NCI-H1417 treated with DMSO at 0.1 percent for 48 hours (cell line): ENCODE measurements around the gene MDM2.
"Not testable (repeated sequence)": the region's sequence is repeated elsewhere in the genome, so short reads cannot be mapped to it uniquely, and the experiment has no call there.

Experiments
- DNase-seq: peaks from one replicate; lab custom pipeline; 2025; lab: John Stamatoyannopoulos, UW

The MDM2 gene

DNA sequence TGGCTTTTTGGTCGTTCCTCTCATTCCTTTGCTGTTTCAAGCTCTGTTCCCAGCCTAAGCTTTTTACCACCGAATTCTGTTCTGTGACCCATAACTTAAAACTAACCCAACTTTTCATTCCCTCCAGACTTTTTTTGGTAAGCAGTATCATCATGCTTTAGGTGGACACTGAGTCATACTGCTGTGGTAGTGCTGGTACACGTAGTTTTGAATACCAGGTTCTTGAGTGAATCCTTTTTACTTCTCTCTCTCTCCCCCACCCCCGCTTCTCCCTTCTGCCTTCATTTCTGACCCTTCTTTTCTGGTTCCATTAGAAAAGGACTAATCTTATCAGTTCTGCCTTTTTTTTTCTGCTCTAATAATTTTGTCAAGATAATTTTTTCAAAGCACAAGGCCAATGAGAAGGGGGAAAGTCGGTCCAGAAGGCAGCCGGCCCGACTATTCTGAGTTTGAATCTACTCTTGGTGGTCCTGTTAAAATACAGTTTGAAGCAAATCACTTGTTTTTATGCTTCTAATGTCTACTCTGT lies 2.3 kb upstream of the MDM2 start:
- no peak for DNase-seq

DNA sequence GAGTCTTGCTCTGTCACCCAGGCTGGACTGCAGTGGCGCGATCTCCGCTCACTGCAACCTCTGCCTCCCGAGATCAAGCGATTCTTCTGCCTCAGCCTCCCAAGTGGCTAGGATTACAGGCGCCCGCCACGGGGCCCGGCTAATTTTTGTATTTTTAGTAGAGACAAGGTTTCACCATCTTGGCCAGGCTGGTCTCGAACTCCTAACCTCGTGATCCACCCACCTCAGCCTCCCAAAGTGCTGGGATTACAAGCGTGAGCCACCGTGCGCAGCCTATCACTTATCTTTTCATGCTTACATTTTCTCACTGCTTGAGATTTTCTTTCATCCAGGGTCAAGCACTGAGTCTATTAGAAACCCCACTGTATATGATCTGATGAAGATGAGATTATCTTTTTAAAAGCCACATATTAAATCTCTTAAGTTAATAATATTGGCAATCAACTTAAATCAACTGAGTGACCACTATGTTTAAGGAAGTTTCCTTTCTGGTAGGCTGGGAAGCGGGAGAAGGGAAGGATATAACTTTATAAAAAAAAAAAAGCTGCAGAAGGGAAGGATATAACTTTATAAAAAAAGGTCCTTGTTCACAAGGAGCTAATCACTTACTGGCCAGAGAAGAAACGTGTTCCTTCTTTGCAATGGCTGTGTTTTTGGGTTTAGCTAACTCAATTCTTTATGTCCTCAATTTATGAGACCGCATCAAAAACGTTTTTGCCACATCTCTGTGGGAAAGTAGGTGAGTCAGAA lies 1.3 kb upstream of the MDM2 start:
- DNase-seq, result no peak

DNA sequence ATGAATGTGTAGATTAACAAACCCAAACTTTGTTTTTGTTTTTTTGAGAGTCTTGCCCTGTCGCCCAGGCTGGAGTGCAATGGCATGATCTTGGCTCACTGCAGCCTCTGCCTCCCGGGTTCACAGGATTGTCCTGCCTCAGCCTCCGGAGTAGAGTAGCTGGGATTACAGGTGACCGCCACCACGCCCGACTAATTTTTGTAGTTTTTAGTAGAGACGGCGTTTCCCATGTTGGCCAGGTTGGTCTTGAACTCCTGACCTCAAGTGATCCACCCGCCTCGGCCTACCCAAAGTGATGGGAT lies 752 bp upstream of the MDM2 start:
- not testable (repeated sequence) for DNase-seq

DNA sequence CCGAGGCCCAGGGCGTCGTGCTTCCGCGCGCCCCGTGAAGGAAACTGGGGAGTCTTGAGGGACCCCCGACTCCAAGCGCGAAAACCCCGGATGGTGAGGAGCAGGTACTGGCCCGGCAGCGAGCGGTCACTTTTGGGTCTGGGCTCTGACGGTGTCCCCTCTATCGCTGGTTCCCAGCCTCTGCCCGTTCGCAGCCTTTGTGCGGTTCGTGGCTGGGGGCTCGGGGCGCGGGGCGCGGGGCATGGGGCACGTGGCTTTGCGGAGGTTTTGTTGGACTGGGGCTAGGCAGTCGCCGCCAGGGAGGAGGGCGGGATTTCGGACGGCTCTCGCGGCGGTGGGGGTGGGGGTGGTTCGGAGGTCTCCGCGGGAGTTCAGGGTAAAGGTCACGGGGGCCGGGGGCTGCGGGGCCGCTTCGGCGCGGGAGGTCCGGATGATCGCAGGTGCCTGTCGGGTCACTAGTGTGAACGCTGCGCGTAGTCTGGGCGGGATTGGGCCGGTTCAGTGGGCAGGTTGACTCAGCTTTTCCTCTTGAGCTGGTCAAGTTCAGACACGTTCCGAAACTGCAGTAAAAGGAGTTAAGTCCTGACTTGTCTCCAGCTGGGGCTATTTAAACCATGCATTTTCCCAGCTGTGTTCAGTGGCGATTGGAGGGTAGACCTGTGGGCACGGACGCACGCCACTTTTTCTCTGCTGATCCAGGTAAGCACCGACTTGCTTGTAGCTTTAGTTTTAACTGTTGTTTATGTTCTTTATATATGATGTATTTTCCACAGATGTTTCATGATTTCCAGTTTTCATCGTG lies 612 bp downstream of the MDM2 start:
- DNase-seq, result peak; percentile 82

DNA sequence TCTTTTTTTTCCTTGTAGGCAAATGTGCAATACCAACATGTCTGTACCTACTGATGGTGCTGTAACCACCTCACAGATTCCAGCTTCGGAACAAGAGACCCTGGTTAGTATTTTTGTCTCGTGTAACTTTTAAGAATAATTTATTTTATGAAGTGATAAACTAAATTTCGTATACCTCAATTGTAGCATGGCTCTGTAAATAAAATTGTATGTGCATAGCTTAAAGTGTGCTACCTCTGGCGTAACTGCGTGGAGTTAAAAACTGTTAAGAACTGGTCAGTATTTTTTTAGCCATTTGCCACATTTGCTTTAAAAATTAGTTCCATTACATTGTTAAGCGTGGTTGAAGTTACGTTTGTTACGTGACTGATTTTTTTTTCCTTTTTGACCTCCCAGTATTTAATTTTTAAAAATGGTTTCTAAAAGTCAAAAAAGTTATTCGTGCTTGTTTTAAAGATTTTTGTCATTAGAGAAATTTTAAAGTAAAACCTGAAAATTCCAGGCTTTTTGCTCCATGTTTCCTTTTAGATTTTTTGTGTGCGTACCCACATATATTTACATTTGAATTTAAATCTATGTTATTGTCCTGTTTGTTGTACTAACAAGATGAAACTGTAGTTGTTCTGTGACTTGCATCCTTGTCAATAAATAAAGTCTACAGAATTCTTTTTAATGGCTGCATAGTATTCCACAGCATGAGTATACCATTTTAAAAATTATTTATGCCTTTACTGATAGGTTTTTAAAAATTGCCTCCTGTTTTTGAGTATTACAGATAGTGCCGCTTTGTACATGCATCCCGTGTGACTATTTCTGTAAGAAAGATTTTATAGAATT lies 1.4 kb downstream of the MDM2 start:
- no peak for DNase-seq

DNA sequence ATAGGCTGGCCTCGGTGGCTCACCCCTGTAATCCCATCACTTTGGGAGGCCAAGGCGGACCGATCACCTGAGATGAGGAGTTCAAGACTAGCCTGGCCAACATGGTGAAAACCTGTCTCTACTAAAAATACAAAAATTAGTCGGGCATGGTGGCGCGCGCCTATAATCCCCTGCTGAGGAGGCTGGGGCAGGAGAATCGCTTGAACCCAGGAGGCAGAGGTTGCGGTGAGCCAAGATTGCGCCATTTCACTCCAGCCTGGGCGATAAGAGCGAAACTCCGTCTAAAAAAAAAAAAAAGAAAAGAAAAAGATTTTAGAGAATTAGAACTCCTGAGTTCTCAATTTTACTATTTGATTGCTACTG lies 2.0 kb downstream of the MDM2 start:
- DNase-seq, result not testable (repeated sequence)

DNA sequence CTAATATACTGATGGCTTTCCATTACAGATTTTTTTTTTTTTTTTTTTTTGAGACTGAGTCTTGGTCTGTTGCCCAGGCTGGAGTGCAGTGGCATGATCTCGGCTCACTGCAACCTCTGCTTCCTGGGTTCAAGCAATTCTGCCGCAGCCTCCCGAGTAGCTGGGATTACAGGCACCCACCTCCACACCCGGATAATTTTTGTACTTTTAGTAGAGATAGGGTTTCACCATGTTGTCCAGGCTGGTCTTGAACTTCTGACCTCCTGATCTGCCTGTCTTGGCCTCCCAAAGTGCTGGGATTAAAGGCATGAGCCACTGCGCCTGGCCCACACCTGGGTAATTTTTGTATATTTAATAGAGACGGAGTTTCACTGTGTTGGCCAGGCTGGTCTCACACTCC lies 3.6 kb downstream of the MDM2 start:
- DNase-seq, result not testable (repeated sequence)

DNA sequence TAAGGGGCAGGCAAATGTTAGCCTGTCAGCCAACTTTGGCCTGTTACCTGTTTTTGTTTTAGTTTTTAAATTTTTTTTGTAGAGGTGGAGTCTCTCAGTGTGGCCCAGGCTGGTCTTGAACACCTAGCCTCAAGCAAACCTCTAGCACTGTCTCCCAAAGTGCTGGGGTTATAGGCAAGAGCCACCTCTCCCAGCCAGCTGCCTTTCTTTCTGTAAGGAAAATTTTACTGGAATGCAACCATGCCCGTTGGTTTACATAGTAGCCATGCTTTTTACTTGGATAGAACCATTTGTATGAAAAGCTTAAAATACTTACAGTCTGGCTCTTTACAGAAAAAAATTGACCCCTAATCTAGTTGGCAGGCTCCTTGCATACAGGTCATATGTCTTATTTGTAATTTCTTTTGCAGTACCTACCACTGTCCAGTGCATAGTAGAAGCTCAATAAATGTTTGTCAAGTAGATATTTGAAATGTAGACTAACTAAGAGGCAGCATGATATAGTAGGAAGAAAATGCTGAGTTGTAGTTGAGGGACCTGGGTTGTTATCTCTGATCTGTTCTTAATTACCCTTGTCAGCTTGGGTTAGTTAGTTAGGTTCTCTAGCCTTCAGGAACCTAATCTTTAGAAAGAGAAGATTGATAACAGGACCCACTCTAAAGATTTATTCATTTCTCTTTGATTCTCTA lies 4.7 kb downstream of the MDM2 start:
- DNase-seq, result no peak

DNA sequence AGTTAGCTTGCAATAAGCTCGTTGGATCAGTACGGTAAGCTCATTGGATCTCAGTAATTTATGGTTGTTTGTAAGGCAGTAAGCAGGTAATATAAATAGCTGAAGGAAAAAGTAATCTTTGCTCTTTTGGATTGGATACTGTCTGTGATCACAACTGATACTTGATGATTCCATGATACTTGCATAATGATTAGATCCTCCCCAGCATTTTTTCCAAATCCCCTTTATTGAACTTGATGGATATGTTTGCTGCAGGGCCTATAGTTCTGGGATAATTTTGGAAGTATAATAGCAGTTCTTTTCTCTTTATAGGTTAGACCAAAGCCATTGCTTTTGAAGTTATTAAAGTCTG lies 5.2 kb downstream of the MDM2 start:
- DNase-seq, result no peak

DNA sequence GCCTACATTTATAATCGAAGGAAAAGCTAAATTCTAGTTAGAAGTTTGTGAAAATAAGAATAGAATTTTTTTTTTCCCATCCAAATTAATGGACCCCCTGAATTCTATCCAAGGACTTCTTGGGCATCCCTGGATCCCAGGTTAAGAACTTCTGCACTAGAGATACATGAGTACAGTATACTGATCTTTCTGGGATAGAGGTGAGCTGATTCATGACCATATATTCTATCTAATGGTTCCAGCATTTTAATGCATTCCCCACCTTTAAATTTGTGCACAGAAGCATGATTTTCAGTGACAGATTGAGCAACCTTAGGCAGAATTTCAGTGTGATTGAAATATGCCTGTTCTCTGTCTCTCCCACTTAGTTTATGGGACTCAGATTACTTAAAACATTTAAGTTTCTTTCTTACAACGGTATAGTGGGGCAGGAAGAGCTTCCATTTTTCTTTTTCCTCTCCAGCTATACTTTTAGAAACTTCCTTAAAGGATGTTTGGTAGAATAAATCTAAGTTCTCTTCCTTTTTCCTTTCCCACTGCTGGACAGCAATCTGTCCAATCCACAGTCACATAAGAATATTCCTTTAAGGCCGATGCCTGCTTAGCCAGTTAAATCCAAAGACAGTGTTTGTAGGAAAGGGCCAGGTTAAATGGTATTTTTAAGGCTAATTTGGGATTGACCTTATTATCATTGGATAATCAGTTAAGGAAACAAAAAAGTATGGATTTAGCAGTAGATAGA lies 6.7 kb downstream of the MDM2 start:
- DNase-seq, result no peak

DNA sequence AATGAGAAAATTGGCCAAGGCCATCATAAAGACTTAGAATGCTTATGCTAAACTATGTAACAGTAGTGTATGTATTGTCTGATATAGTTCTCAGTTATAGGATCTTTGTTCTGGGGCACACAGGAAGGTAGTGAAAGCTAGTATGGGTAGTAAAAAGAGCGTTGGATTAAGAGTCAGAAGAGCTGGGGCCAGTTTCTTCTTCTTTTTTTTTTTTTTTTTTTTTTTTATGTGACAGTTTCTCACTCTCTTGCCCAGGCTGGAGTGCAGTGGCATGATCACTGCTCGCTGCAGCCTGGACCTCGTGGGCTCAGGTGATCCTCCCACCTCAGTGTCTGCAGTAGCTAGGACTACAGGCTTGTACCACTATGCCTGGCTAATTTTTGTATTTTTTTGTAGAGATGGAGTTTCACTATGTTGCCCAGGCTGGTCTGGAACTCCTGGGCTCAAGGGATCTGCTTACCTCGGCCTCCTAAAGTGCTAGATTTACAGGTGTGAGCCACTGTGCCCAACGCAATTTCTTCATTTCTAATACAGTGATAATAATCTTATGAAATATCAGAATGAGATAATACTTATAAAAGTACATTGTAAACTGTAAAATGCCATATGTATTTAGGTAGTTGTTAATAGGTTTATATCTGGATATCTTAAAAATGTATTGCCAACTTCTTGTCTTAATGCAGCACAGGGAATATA lies 7.4 kb downstream of the MDM2 start:
- no peak for DNase-seq

DNA sequence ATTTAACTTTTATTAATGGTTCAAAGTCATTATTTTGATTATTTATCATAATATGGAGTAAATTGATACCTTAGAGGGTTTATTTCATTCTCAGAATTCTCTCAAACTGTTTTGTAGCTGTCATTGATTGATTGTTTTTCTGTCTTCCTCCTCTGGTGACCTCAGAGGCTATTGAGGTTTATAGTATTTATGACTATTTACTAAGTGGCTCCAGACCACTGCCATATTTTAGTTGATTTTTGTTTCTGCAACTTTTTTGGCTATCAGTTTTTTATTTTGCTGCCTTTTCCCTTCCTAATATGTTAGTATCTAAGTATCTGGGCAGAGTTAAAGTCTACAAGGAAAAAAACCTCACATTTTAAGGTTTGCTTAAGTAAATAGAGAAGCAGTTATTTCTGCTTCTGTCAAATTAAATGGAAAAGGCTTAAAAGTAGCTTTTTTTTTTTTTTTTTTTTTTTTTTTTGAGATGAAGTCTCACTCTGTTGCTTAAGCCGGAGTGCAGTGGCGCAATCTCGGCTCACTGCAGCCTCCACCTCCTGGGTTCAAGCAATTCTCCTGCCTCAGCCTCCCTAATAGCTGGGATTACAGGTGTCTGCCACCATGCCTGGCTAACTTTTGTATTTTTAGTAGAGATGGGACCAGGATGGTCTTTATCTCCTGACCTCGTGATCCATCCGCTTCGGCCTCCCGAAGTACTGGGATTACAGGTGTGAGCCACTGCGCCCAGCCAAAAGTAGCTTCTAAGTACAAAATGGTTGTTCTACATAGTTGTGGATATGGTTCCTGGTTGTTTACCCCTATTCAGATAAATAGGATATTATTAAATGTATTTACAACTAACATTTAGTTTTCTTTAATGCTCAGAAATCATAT lies 8.2 kb downstream of the MDM2 start:
- DNase-seq, result no peak

DNA sequence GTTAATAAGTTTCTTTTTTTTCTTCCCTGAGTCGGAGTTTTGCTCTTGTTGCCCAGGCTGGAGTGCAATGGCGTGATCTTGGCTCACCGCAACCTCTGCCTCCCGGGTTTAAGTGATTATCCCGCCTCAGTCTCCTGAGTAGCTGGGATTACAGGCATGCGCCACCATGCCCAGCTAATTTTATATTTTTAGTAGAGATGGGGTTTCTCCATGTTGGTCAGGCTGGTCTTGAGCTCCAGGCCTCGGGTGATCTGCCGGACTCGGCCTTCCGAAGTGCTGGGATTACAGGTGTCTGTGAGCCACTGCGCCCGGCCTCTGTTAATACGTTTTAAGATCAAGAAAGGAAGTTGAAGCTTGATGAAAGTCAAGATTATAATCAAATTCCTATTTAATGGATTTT lies 11.5 kb downstream of the MDM2 start:
- not testable (repeated sequence) for DNase-seq

DNA sequence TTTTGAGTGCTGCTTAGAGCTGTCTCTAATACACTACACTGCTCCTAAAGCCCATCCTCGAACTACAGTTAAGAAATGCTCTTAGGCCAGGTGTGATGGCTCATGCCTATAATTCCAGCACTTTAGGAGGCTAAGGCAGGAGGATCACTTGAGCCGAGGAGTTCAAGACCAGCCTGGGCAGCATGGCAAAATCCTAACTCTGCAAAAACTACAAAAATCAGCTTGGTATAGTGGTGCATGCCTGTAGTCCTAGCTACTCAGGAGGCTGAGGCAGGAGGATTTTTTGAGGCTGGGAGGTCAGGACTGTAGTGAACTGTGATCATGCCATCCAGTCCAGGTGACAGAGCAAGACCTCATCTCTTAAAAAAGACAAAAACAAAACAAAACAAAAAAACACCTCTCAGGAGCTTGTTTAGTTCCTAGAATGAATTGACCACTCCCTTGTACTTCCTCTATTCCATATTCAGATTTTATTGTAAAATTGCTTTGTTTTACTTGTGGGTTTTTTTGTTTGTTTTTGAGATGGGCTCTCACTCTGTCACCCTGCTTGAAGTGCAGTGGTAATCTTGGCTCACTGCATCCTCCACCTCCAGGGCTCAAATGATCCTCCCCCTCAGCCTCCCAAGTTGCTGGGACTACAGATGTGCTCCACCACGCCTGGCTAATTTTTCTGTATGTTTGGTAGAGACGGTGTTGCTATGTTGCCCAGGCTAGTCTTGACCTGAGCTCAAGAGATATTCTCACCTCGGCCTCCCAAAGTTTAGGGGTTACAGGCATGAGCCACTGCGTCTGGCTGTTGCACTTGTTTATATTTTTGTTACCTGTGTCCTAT lies 13.6 kb downstream of the MDM2 start:
- DNase-seq, result no peak

DNA sequence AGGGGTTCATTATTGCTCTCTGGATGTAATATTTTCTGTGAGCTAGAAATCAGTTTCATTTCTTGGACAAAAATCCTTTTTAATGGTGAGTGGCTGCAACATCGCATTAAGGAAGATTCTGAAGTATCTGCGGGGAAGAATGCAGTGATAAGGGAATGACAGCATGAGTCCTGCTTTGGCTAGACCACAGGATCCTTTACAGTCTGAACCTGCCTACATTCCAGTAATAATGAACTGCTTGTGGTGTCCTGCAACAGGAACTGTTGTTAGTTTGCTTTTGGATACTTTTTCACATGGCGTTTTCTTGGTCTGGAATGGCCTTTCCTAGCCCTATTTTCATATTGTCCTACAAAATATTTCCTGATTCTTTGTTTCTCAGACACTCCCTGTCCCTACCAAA lies 15.7 kb downstream of the MDM2 start:
- DNase-seq, result no peak

DNA sequence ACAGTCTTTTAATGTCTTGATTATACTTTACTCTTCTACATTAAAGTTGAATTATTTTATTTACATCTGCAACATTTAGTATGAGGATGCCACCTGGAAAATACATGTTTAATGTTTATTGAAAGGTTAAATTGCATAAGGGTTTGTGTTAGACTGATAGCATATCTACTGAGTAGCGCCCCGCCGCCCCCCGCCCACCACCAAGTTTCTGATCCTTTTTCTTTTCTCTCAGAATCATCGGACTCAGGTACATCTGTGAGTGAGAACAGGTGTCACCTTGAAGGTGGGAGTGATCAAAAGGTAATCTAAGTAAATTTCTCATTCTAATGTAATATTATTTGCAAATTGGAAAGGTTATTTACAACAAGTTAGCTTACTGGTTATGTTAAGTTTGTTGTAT lies 16.2 kb downstream of the MDM2 start:
- no peak for DNase-seq

DNA sequence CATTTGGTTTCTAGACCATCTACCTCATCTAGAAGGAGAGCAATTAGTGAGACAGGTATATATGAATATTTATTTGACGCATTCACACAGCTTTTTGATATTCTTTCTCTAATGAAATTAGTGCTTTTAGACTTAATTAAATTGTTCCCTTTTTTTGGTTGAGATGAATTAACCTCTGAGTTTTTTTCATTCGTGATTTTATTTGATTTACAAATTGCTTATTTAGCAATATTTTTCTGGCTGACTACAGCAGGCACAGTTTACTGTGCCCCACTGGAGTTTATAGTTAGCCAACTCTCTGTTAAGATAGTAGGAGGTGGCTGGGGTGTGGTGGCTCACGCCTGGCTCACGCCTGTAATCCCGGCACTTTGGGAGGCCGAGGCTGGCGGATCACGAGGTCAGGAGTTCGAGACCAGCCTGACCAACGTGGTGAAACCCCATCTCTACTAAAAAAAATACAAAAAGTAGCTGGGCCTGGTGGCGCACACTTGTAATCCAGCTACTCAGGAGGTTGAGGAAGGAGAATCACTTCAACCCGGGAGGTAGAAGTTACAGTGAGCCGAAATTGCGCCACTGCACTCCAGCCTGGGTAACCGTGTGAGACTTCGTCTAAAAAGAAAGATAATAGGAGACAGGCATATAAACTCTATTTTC lies 16.7 kb downstream of the MDM2 start:
- DNase-seq, result no peak

DNA sequence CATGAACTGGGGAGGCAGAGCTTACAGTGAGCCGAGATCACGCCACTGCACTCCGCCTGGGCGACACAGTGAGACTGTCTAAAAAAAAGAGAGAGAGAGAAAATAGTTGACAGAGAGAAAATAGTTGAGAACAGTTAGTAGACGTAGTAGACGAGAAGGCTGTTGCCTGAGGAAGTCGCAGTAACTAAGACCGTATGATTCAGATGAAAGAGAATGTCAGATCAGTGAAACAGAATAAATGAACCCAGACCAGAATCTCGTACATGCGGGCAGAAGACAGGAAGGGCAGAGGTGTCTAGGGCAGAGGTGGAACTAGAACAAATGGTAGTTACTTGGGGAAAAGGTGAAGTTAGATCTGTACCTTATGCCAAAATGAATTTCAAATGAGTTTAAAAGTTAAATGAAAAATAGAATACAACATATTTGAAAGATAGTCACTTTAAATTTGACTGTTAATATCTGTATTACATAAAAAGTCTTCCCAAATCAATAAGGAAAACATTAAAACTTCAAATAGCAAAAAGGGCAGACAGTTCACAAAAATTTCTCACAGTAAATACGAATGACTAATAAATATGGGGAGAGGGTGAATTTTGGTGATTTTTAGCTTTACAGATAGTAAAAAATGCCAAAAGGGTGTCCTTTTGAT lies 17.7 kb downstream of the MDM2 start:
- DNase-seq, result no peak
